ENCODE results near the gene DCD. TPM values are rescaled to one million over a fixed set of nuclear protein-coding genes. Genes with fewer than 3 reads are reported as not detected.

Gene DCD
- total RNA-seq, 2 donors from 2014 or later = not detected

- no peak for DNase-seq
- no peak overlapping the region for H3K4me3 ChIP-seq
- no peak overlapping the region for H3K27ac ChIP-seq
- no peaks in the 10 kb centered on the region for H3K27me3 ChIP-seq
- no peak for TF ChIP-seq CTCF (IDR thresholded peaks at IDR 0.05)
- H3K9me3 ChIP-seq = no peaks in the 10 kb centered on the region
- H3K9ac ChIP-seq (ENCODE audit: low read depth in 2 of 2, low read length in 2 of 2) = no peak overlapping the region
- H3K4me1 ChIP-seq = no peaks in the 10 kb centered on the region
- intact Hi-C loops (cut with DNase I) = no loop called here
- no peaks in the 10 kb centered on the region for H3K36me3 ChIP-seq
These were observed 20.9 kb downstream of the DCD start for GRCh38 chr12:54627304-54627703.

GRCh38 chr12:54625598-54625997 is 22.6 kb downstream of the DCD start:
- TF ChIP-seq CTCF (IDR thresholded peaks at IDR 0.05) = no peak
- no peaks in the 10 kb centered on the region for H3K27me3 ChIP-seq
- no peaks in the 10 kb centered on the region for H3K4me1 ChIP-seq
- H3K9ac ChIP-seq (ENCODE audit: low read depth in 2 of 2, low read length in 2 of 2) = no peak overlapping the region
- no peaks in the 10 kb centered on the region for H3K9me3 ChIP-seq
- no peak overlapping the region for H3K4me3 ChIP-seq
- no peaks in the 10 kb centered on the region for H3K36me3 ChIP-seq
- no peak for DNase-seq
- intact Hi-C loops (cut with DNase I) = no loop called here
- H3K27ac ChIP-seq = no peak overlapping the region

- H3K36me3 ChIP-seq = no peaks in the 10 kb centered on the region
- H3K4me3 ChIP-seq = no peak overlapping the region
- H3K4me1 ChIP-seq = no peaks in the 10 kb centered on the region
- no peak overlapping the region for H3K27ac ChIP-seq
- no peak for DNase-seq
- intact Hi-C loops (cut with DNase I) = no loop called here
- H3K9me3 ChIP-seq = no peaks in the 10 kb centered on the region
- no peak for TF ChIP-seq CTCF (IDR thresholded peaks at IDR 0.05)
- no peaks in the 10 kb centered on the region for H3K27me3 ChIP-seq
- H3K9ac ChIP-seq (ENCODE audit: low read depth in 2 of 2, low read length in 2 of 2) = no peak overlapping the region
These were observed 23.6 kb downstream of the DCD start for GRCh38 chr12:54624315-54625279.

GRCh38 chr12:54622463-54623183 is 25.5 kb downstream of the DCD start:
- TF ChIP-seq CTCF (IDR thresholded peaks at IDR 0.05) = no peak
- H3K9me3 ChIP-seq = no peaks in the 10 kb centered on the region
- H3K4me3 ChIP-seq = no peak overlapping the region
- no peak for DNase-seq
- no peak overlapping the region for H3K27ac ChIP-seq
- no peak overlapping the region for H3K9ac ChIP-seq (ENCODE audit: low read depth in 2 of 2, low read length in 2 of 2)
- H3K4me1 ChIP-seq = no peaks in the 10 kb centered on the region
- H3K36me3 ChIP-seq = no peaks in the 10 kb centered on the region
- H3K27me3 ChIP-seq = no peaks in the 10 kb centered on the region
- intact Hi-C loops (cut with DNase I) = no loop called here

GRCh38 chr12:54616933-54617680 is 31.1 kb downstream of the DCD start:
- H3K9me3 ChIP-seq = no peaks in the 10 kb centered on the region
- H3K27me3 ChIP-seq = no peaks in the 10 kb centered on the region
- H3K36me3 ChIP-seq = no peaks in the 10 kb centered on the region
- H3K4me1 ChIP-seq = no peaks in the 10 kb centered on the region
- H3K4me3 ChIP-seq = no peak overlapping the region
- DNase-seq = no peak
- intact Hi-C loops (cut with DNase I) = no loop called here
- H3K27ac ChIP-seq = no peak overlapping the region
- H3K9ac ChIP-seq (ENCODE audit: low read depth in 2 of 2, low read length in 2 of 2) = no peak overlapping the region
- no peak for TF ChIP-seq CTCF (IDR thresholded peaks at IDR 0.05)

Data from colonic mucosa (tissue), 4 donors.